GM19328 (cell line): ENCODE data around the gene TRIOBP.

Source experiments
- ATAC-seq: cut with Tn5 transposase; IDR thresholded peaks from one replicate; pipeline ENCODE4 v1.9.1; 2021; ENCODE audit warnings: mild to moderate bottlenecking, moderate library complexity; ENCODE audit not compliant: unreplicated experiment

The TRIOBP gene

DNA sequence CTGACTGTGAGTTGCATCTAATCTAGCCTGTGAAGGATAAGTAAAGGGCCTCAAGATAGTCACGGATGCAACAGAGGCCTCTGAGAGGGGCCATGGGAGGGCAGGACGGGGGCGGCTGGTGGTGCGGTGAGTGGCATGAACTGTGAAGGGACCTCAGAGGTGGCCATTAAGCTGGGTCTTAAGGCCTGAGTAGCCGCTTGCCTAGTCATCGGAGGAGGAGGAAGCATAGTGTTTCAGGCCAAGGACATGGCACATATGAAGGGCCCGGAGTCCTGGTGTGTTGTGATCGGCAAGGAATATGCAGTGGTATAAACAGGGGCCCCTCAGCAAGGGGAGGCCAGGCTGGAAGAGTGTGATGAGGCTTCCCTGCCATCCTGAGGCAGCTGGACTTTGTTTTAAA, 51.8 kb downstream of the TRIOBP start:
- ATAC-seq: no peak

DNA sequence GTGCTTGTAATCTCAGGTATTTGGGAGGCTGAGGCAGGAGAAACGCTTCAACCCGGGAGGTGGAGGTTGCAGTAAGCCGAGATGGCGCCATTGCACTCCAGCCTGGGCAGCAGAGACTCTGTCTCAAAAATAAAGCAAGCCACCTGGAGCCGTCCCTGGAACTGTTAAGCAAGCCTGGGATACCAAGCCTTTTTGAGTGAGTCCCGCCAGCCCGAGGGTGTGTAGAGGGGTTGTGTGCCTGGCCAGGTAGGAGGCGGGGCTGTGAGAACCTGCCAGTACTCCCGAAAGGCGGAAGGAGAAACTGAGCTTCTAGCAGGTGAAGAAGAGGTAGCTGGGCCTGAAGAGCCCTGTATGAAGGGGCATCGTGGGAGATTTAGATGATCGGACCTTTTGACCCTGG, 52.4 kb downstream of the TRIOBP start:
- no peak for ATAC-seq

DNA sequence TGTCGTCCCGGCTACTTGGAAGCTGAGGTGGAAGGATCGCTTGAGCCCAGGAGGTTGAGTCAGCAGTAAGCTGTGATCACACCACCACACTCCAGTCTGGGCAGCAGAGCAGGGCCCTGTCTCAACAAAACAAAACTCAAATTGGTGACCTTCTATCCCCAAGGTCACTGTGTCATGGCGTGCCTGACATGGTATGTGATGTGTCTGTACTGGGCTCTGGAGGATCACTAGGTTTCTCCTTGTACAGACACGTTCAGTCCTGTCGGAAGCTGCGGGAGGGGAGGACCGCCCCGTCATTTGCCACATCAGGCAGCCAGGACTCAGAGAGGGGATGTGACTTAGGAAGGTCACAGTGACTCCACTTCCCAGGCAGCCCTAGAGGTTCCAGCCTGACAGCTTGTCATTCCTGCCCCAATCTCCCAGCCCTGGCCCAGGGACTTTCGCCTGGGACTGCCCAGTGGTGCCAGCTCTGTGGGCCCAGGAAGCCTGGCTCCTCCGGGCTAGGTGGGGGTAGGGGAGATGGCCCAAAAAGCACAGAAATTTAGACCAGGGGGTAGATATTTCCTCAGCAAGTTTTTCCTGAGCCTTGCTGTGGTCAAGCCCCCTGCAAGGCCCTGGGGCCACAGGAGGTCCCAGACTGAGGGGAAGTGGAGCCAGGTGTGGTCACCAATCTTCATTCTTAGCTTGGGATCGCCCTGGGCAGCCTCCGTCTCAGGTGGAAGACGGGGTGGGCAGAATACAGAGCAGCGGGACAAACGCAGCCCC, 53.2 kb downstream of the TRIOBP start:
- no peak for ATAC-seq

DNA sequence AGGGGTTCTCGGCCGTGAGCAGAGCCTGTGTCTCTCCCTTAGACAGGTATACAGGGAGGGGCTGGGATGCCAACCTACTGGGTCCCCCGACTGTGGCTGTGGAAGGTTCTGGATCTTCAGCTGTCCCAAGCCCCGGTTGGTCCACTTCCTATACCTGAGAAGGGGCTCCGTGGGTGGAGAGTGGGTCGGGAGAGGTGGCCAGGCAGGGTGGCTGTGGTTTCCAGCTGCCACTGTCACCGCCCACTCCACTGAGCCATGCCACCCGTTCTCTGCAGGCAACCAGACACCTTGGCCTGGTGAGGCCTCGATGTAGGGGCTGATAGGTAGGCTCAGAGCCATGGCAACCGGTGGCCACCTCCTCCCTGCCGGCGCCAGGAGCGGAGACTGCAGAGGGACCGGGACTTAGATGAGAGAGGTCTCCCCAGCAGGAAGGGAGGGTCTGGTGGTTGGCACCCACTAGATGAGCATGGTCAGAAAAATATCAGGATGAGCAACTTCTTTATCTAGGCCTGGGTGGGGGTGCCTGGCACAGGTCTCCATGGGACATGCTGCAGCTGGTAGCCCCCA, 53.8 kb downstream of the TRIOBP start:
- ATAC-seq: no peak

DNA sequence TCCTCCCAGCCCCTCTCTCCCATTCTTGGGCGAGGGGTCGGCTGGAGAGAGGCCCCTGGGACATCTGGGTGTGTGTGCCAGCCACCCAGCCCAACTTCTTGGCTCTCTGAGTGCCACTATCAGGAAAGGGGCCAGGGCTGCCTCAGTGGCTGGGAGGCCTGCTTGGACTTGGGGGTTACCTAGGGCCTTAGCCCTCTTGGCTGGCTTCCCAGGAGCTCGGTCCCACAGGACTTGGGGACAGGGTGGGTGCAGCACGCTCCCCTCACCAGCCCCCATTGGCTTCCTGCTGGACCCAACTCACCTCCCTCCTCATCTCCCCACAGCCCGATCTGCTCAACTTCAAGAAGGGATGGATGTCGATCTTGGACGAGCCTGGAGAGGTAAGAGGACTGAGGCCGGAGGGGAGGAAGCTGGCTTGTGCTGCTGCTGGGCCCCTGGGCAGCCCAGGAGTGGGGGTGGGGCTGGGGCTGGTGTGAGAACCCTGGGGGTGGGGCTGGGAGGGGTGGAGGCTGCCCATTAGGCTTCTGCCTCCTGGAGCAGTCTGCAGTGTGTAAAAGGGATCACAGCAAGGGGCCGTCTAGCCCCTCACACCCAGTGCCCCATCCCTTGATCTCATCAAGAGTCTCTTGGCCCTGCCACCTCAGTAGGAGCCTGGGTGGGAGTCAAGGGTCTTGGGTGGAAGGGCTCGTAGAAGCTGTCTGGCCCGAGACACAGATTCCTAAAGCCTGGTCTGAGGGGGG, 54.8 kb downstream of the TRIOBP start:
- ATAC-seq: no peak

DNA sequence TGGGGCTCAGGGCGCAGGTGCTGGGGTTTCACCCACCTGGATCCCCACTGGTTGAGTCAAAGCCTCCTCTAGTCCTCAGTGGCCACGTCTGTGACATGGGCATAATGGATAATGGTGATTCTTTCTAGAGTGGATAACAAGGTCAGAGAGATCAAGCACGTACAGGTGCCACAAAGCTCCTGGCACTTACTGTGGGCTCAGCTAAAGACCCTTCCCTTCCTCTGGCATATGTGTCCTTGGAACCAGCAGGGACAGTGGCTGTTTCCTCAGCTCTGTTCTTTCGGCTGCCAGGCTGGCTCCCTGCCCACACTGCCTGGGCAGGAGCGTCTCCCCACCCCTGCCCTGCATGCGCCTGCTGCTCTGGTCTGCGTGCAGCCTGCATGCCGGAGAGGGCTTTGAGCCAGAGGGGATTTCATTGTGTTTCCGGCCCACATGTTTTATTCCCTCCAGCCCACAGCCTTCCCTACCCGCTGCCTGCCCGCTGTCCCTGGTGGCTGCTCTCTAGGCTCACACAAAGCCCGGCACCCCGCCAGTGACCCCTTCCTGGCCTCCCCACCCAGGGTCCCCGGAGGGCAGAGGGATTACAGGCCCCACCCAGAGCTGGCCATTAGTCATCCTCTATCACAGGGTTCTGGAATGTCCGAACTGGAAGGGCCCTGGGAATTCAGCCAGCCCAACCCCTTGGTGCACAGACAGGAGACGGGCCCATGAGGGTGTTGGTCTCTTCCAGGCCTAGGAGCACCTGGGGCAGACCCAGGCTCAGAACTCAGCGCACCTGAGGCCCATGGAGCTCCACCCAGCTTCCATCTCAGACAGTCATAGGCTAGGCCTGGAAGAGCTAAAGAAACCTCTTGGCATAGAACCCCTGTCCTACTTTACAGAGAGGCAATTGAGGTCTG, 55.6 kb downstream of the TRIOBP start:
- no peak for ATAC-seq

DNA sequence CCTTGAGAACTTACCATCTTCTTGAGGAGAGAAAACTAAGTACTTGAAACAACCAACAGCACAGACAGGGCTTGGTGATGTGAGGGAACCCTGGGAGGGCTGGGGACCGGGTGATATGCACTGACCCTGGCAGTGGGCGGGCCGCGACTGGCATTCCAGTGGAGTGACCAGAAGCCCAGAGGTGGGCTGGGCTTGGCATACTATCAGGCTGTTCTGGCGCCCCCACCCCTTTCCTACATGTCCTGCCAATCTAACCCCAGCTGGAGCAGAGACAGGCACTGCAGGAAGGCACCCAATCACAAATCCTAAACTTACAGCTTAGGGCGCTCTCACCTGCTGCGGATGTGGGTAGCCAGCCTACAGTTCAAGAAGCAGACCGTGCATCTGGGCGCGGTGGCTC, 56.9 kb downstream of the TRIOBP start:
- no peak for ATAC-seq

DNA sequence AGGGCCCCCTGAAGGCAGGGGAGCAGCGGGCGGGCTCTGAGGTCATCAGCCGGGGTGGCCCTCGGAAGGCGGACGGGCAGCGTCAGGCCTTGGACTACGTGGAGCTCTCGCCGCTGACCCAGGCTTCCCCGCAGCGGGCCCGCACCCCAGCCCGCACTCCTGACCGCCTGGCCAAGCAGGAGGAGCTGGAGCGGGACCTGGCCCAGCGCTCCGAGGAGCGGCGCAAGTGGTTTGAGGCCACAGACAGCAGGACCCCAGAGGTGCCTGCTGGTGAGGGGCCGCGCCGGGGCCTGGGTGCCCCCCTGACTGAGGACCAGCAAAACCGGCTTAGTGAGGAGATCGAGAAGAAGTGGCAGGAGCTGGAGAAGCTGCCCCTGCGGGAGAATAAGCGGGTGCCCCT, 60.8 kb downstream of the TRIOBP start:
- no peak for ATAC-seq

DNA sequence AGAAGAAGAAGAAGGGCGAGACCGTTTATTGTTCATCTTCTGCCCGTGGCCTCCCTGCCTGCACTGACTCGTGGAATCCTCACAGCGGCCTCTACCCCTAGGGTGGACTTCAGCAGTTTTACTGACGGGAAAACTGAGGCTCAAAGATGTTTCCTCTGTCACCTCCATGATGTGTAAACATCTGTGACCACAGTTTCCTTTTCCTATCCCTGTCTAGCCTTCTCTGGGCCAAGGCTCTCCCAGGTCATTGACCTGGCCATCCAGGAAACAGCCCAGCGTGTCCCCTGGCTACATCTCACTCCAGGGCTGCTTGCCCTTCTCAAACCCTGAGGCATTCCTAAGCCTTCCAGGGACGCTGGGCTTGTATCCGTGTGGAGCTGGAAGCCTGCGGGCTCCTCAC, 61.8 kb downstream of the TRIOBP start:
- no peak for ATAC-seq

DNA sequence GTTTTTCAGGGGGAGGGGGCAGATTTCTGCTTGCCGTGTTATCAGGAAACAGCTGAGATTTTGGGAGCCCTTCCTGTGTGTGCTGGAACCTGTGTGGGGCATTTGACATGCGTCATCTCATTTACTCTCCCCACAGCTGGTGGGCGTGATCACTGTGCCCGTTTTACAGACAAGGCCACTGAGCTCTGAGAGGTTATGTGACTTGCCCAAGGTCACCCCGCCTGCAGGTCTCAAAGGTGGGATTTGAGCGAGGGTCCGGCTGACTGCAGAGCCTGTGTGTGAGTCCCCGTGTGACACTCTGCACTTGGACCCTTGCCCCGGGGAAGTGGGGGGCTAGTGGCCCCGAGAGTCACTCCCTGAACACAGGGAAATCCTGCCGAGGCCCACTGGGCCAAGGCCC, 62.4 kb downstream of the TRIOBP start:
- ATAC-seq: no peak

DNA sequence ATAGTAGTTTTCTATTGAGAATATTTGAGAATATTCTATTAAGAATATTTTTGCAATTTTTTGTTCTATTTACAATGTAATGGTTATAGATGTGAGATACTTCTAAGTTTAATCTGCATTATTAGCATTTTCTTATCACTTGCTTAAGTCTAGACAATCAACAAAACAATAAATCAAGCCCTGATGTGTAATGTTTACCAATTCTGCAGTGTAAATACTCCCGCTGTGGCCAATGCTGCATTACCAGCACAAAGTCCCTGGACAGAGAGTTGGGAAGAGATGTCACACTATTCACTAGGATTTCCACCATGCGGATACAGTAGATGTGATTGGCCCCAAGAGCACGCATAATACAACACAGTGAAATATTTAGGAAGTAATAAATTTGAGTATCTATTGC, 63.3 kb downstream of the TRIOBP start:
- ATAC-seq: no peak

DNA sequence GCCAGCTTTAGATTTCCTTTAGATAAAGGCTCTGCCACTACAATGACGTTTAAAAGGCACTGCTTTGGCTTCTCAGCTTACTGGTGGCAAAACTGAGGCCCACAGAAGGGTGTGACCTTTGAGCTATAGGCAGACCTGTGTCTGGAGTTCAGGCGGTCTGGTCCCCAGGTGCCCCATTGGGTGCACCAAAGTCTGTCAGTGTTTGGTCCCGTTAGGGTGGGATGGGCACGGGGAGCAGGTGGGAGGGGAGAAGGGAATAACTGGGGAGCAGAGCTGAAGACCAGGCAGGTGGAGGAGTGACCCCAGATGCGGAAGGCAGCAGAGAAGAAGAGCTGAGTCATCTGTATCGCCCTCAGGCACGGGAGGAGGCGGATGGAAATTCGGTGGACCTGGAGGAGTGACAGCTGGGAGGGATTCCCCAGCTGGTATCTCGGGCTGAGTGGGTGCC, 65.6 kb downstream of the TRIOBP start:
- no peak for ATAC-seq

DNA sequence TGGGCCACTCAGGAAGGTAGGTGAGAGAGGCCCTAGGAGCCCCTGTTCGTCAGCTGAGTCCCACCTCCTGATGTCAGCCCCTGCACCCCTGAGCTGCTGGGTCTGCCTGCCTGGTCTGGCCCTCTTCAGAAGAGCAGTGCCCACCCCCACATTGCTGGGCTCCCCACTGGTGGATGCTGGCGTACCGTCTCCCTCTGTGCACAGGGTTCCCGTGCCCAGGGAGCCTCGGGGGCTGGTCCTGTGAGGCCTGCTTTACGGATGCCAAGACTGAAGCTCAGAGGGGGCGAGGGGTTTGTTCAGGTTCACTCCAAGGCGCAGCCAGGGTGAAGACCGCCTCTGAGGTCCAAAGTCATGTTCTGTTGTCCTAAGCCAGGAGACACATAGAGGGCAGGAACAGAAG, 66.2 kb downstream of the TRIOBP start:
- ATAC-seq: no peak

DNA sequence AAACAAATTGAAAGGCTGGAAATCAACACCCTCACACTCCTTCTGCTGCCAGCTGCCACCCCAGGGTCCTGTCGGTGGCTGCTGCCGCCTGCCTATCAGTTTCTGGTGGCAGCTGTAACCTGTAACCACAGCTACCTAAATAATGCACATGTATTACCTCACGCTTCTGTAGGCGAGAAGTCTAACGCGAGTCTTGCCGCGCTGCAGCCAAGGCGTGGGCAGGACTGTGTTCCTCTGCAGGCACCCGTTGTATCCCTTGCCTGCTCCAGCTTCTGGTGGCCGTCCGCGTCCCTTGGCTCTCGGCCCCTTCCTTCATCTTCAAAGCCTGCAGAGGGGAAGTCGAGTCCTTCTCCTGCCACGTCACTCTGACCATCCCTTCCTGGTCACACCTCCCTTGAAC, 66.8 kb downstream of the TRIOBP start:
- no peak for ATAC-seq

DNA sequence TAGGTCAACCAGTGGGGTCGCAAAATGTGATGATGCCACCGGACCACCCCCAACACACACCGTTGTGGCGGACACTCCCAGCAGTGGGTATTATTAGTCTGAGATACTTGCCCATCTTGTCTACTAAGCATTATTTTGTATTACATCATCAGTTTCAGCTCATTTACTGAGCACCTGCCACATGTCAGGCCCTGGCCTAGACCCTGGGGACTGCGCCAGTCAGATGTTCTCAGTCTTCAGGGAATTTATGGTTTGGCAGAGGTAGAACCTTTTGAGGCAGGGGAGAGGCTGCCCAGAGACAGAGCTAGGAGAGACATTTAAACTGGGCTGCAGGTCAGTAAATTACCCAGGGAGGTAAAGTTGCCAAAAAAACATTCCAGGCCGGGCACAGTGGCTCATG, 67.8 kb downstream of the TRIOBP start:
- no peak for ATAC-seq

DNA sequence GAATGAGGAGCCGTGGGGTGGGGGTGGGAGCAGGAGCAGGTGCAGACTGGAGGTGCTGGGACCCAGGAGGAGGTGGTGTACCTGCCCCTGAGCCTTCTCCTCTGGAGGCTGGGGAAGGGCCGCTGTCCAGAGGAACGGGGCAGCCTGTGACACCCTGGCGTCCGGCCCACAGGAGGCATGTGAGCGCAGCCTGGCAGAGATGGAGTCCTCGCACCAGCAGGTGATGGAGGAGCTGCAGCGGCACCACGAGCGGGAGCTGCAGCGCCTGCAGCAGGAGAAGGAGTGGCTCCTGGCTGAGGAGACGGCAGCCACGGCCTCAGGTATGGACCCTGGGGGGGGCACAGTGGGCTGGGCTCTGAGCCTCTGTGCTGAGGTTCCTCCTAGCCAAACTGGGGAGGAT, 68.7 kb downstream of the TRIOBP start:
- no peak for ATAC-seq

DNA sequence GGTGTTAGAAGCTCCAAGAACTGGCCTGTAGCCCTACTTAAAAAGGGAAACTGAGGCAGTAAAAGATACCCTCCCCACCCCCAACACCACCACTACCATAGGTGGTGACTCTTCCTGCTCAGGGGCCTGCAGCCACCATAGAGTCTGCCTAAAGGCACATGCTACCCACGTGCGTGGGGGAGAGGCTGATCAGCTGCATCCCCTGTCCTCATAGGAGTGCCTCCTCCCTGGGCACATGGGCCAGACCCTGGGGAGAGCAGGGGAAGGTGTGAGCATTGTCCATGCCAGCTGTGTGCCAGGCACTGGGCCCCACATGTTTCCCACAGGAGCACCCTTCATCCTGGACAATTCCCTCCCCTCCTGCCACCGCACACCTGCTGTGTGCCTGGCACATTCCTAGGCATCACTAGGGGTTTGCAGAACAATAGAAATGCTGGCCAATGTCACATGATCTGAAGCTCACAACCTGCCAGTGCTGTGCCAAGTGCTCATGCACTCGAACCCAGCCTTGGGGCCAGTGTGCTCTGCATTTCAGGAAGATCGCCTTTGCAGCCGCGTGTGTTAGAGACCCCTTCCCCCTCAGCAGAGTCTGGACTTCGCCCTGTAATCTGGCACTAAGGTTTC, 69.2 kb downstream of the TRIOBP start:
- ATAC-seq: no peak

DNA sequence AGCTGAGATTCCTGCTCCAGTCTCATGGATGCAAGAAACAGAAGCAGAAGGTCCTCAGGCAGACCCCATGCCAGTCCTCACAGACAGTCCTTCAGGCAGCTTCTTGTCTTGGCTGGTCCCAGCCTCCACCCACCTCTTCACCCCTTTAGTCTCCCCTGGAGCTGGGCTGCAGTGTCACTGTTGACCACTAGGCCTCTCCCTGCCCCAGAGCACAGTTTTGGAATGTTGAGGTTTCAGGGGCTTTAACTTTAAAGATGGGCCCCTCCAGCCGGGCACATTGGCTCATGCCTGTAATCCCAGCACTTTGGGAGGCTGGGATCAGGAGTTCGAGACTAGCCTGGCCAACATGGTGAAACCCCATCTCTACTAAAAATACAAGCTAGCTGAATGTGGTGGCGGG, 71.4 kb downstream of the TRIOBP start:
- ATAC-seq: no peak

DNA sequence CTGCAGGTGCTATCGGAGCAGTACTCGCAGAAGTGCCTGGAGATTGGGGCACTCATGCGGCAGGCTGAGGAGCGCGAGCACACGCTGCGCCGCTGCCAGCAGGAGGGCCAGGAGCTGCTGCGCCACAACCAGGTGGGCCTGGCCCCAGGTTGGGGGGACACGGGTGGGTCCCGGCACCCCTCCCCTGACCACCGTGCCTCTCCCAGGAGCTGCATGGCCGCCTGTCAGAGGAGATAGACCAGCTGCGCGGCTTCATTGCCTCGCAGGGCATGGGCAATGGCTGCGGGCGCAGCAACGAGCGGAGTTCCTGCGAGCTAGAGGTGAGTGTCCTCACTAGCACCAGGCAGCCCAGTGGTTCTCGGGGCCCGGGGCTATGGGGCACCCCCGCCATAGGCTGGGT, 72.2 kb downstream of the TRIOBP start:
- ATAC-seq: no peak

DNA sequence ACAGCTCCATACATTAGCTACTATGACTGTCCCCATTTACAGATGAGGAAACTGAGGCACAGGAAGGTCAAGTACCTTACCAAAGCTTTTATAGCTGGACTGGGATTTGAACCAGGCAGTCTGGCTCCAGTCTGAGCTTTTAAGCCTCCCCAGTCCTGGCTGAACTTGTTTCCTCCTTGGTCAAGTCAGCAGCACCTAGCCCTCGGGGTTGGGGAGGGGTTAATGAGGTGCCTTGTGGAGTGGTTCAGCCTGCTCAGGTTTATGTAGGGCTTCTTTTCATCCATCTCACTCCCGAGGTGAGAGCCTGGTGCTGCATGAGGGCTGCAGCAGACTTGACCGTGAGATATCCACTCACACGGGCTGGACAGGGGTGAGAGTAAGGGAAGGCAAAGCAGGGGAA, 74.2 kb downstream of the TRIOBP start:
- ATAC-seq: no peak
